ENCODE data around the gene ZNF749. TPM values are rescaled to one million over a fixed set of nuclear protein-coding genes. Genes with fewer than 3 reads are reported as not detected.

ZNF749 gene
- total and polyA plus RNA-seq, 2 of the 8 experiments (the other 6 are each of a cell fraction or from before 2014, with no cell fraction given) = 15.2 to 24.4 TPM

DNA sequence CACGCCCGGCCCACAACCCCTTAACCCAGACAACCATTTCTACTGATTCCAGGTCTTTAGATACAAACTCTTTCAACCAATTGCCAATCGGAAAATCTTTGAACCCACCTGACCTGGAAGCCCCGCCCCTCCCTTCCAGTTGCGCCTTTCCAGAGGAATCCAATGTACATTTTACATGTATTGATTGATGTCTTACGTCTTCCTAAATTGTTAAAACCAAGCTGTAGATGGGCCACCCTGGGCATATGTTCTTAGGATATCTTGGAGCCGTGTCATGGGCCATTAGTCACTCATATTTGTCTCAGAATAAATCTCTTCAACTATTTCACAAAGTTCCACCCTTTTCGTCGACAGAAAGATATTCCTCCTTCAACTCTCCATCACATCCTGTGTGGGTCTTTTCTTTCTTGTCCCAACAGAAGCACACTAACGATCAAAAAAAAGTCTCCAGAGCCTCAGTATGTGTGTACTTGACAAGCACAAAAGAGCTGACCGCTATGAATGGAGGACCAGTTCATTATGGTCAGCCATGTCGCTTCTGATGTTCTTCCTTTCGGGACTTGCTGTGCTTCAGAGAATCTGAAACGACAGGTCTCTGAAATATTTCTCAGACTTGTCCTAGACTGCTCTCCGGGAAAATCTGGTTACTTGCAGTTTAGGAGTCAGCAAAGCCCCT lies 601 bp upstream of the ZNF749 start (continued):
- TF ChIP-seq HDAC6 (IDR thresholded peaks at IDR 0.05; ENCODE audit: low read depth, low read length) (no peak), KDM1A (IDR thresholded peaks at IDR 0.05; ENCODE audit: borderline replicate concordance, low read length) (no peak), TEAD4 (IDR thresholded peaks at IDR 0.05; ENCODE audit: low read depth, low read length) (no peak)
- TF ChIP-seq, protein P1, sequence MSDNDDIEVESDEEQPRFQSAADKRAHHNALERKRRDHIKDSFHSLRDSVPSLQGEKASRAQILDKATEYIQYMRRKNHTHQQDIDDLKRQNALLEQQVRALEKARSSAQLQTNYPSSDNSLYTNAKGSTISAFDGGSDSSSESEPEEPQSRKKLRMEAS (IDR thresholded peaks at IDR 0.05) = no peak
- TF ChIP-seq, protein P2, sequence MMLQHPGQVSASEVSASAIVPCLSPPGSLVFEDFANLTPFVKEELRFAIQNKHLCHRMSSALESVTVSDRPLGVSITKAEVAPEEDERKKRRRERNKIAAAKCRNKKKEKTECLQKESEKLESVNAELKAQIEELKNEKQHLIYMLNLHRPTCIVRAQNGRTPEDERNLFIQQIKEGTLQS (IDR thresholded peaks at IDR 0.05; ENCODE audit: insufficient read depth, low read depth, low read length) = no peak
